PC-9 (cell line): ENCODE data around the gene C1orf105.

Experiments
- EZH2 ChIP-seq: fragments of 200-600 bp; sonication (generic); IDR thresholded peaks from 2 replicates; pipeline ENCODE4 v1.8.0; 2017; ENCODE audit warnings: antibody characterized with exemption, low read depth
- TF ChIP-seq, protein P1 (sequence below): fragments of 200-600 bp; sonication (generic); conservative IDR thresholded peaks from 2 replicates; pipeline ENCODE4 v1.6.1; 2017; ENCODE audit warnings: mixed run types, antibody characterized with exemption, mild to moderate bottlenecking, moderate library complexity

DNA sequence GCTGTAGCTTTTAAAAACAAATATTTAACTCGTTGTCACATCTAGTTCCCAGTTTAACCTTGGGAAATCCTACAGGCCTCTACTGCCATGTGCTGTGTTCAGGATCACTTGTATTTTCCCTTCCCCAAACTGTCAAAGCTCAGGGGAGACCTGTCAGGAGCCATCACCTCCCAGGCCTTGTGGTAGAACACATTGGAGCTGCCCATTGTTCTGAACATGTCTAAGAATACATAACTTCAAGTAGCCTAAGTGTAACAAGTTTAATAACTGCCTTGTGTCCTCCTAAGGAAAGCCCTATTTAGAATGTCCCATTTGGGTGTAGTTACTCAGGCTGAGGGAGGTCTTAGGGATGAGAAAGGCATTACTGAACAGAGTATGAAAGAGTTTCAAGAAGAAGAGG is 52.0 kb downstream of the C1orf105 start:
- TF ChIP-seq, protein P1, sequence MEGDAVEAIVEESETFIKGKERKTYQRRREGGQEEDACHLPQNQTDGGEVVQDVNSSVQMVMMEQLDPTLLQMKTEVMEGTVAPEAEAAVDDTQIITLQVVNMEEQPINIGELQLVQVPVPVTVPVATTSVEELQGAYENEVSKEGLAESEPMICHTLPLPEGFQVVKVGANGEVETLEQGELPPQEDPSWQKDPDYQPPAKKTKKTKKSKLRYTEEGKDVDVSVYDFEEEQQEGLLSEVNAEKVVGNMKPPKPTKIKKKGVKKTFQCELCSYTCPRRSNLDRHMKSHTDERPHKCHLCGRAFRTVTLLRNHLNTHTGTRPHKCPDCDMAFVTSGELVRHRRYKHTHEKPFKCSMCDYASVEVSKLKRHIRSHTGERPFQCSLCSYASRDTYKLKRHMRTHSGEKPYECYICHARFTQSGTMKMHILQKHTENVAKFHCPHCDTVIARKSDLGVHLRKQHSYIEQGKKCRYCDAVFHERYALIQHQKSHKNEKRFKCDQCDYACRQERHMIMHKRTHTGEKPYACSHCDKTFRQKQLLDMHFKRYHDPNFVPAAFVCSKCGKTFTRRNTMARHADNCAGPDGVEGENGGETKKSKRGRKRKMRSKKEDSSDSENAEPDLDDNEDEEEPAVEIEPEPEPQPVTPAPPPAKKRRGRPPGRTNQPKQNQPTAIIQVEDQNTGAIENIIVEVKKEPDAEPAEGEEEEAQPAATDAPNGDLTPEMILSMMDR, result no peak
- no peak for TF ChIP-seq EZH2
